ENCODE results near the gene TMEM218. TPM values are rescaled to one million over a fixed set of nuclear protein-coding genes. Genes with fewer than 3 reads are reported as not detected.

Gene TMEM218
- total RNA-seq, 2 experiments from 2014 or later = 13.7 to 15.6 TPM

GRCh38 chr11:125084761-125085231 lies 26.6 kb downstream of the TMEM218 start:
- ChIA-PET POLR2A (no interaction called here), CTCF (no interaction called here)
- Mint-ChIP-seq H3K27me3 (no peaks in the 10 kb centered on the region), H3K9me3 (no peaks in the 10 kb centered on the region), H3K4me3 (no peak overlapping the region), H3K4me1 (no peaks in the 10 kb centered on the region), H3K36me3 (ENCODE audit: low read depth) (no peaks in the 10 kb centered on the region), H3K27ac (no peak overlapping the region)
- no peak for DNase-seq

DNA sequence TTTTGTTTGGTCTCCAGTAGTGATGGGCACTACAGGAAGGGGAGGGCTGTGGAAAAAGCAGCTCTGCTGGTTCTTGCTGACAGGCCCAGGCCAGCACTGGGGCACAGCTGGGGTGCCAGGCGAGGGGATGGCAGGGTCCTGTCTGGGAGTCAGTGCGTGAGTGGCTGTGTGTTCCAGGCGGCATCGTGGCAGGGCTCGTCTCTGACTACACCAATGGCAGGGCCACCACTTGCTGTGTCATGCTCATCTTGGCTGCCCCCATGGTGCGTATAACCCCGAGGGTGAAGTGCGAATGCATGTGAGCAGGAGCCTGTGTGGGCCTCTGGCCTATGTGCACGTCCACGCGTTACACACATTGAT lies 27.4 kb downstream of the TMEM218 start:
- no peaks in the 10 kb centered on the region for H3K4me1 Mint-ChIP-seq
- ChIA-PET CTCF (no interaction called here), POLR2A (no interaction called here)

GRCh38 chr11:125083312-125084056 lies 27.9 kb downstream of the TMEM218 start:
- Mint-ChIP-seq H3K27ac (no peak overlapping the region), H3K9me3 (no peaks in the 10 kb centered on the region), H3K4me3 (no peak overlapping the region), H3K27me3 (no peaks in the 10 kb centered on the region), H3K4me1 (no peaks in the 10 kb centered on the region), H3K36me3 (ENCODE audit: low read depth) (no peaks in the 10 kb centered on the region)
- DNase-seq = no peak
- POLR2A ChIA-PET = interaction anchor here (1.5 kb wide), 1 partner anchor 28 kb away, joined by 8 read pairs; the partner anchor contains the start of gene TMEM218
- CTCF ChIA-PET = no interaction called here

More for the DNA sequence above, 27.4 kb downstream of the TMEM218 start:
- H3K27ac Mint-ChIP-seq = no peak overlapping the region
- H3K9me3 Mint-ChIP-seq = no peaks in the 10 kb centered on the region
- H3K4me3 Mint-ChIP-seq = no peak overlapping the region
- no peak for DNase-seq
- no peaks in the 10 kb centered on the region for H3K27me3 Mint-ChIP-seq
- no peaks in the 10 kb centered on the region for H3K36me3 Mint-ChIP-seq (ENCODE audit: low read depth)

DNA sequence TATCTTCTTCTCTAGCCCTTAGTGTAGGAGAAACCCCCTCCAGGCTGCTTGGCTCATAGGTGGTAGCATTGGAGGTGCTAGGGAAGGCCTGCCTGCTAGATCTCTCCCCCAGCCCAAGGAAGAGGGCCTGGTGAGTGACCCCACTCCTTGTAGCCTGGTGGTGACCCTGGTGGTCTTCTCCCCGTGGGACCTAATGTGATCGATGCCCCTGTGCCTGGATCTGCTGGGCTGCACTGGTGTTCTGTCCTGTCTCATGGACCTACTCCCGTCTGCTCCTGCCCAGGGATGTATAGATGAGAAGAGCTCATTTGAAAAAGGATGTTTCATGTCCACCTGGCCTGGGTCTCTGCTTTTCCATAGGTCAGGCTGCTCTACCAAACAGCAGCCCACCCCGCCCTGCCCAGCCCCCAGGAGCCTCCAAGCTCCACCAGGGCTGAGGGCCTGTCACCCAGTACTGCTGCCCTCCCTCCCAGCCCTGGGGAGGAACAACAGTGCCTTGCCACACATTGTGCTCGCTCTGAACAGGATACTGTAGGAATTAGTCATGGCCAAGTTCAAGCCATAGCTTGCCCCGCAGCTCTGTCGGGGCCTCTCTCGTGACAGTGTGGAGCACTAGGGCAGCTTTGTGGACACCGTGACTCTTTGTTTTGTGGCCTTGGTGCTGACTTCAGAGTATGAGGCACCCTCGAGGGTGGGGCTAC lies 28.7 kb downstream of the TMEM218 start:
- ChIA-PET POLR2A (interaction anchor here (1.5 kb wide), 1 partner anchor 28 kb away, joined by 8 read pairs; the partner anchor contains the start of gene TMEM218), CTCF (no interaction called here)
- DNase-seq = no peak
- H3K4me1 Mint-ChIP-seq = no peaks in the 10 kb centered on the region
- H3K27me3 Mint-ChIP-seq = no peaks in the 10 kb centered on the region
- no peaks in the 10 kb centered on the region for H3K9me3 Mint-ChIP-seq
- no peak overlapping the region for H3K27ac Mint-ChIP-seq
- H3K36me3 Mint-ChIP-seq (ENCODE audit: low read depth) = no peaks in the 10 kb centered on the region
- no peak overlapping the region for H3K4me3 Mint-ChIP-seq

- H3K27me3 Mint-ChIP-seq = no peaks in the 10 kb centered on the region
- no peaks in the 10 kb centered on the region for H3K36me3 Mint-ChIP-seq (ENCODE audit: low read depth)
- no peak overlapping the region for H3K4me3 Mint-ChIP-seq
- H3K4me1 Mint-ChIP-seq = no peaks in the 10 kb centered on the region
- ChIA-PET CTCF (no interaction called here), POLR2A (interaction anchor here (1.5 kb wide), 1 partner anchor 29 kb away, joined by 8 read pairs; the partner anchor contains the start of gene TMEM218)
- DNase-seq = no peak
- no peak overlapping the region for H3K27ac Mint-ChIP-seq
- no peaks in the 10 kb centered on the region for H3K9me3 Mint-ChIP-seq
These were observed 29.4 kb downstream of the TMEM218 start for GRCh38 chr11:125082040-125082439.

GRCh38 chr11:125081098-125081798 lies 30.2 kb downstream of the TMEM218 start:
- Mint-ChIP-seq H3K4me1 (no peaks in the 10 kb centered on the region), H3K9me3 (no peaks in the 10 kb centered on the region), H3K36me3 (ENCODE audit: low read depth) (no peaks in the 10 kb centered on the region), H3K4me3 (no peak overlapping the region), H3K27ac (no peak overlapping the region), H3K27me3 (no peaks in the 10 kb centered on the region)
- CTCF ChIA-PET = no interaction called here
- POLR2A ChIA-PET = no interaction called here
- DNase-seq = no peak

DNA sequence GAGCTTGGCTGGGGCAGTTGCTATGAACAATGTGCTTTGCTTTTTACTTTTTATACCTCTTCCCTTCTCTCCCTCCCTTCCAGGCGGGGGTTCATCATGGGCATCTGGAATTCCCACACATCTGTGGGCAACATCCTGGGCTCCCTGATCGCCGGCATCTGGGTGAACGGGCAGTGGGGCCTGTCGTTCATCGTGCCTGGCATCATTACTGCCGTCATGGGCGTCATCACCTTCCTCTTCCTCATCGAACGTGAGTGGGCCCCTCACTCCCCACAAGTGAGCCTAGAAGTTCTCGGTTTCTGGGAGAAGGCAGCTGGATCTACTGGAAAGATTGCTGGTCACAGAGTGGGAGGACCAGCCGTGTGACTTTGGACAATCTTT lies 30.9 kb downstream of the TMEM218 start:
- ChIA-PET CTCF (no interaction called here), POLR2A (interaction anchor here (1.0 kb wide), 1 partner anchor 127 kb away, joined by 3 read pairs; the partner anchor contains the start of gene CCDC15)
- H3K36me3 Mint-ChIP-seq (ENCODE audit: low read depth) = no peaks in the 10 kb centered on the region
- no peak overlapping the region for H3K4me3 Mint-ChIP-seq
- no peaks in the 10 kb centered on the region for H3K4me1 Mint-ChIP-seq
- no peak for DNase-seq
- no peaks in the 10 kb centered on the region for H3K27me3 Mint-ChIP-seq
- no peaks in the 10 kb centered on the region for H3K9me3 Mint-ChIP-seq
- H3K27ac Mint-ChIP-seq = no peak overlapping the region

DNA sequence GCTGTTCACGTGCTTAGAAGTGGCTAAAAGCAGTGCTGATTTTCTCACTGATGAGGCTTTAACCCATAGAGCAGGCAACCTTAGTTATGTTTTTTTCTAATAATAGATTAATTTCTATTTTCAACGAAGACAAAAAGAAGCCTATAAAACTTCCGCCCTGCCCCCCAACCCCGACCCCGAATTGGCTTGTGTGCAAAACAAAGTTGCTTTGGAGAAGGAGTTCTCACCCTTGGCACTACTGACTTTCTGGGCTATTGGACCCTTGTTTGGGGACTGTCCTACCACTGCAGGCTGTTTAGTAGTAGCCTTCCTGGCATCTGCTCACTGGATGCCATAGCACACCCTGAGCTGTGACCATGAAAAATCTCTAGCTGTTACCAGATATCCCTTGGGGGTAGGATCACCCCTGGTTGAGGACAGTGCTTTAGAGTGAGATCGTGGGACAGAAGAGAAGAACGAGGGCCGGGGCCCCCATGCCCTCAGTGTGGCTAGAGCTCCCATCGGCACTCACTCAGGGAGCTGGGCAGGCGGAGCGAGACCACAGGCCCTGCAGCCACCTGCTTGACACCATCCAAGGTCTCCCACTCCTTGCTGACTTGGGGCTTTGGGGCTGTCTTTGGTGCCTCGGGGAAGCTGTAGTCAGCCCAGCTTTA lies 31.4 kb downstream of the TMEM218 start:
- Mint-ChIP-seq H3K27me3 (no peaks in the 10 kb centered on the region), H3K27ac (no peak overlapping the region), H3K4me1 (no peaks in the 10 kb centered on the region), H3K9me3 (no peaks in the 10 kb centered on the region), H3K36me3 (ENCODE audit: low read depth) (no peaks in the 10 kb centered on the region), H3K4me3 (no peak overlapping the region)
- ChIA-PET POLR2A (interaction anchor here (1.0 kb wide), 1 partner anchor 126 kb away, joined by 3 read pairs; the partner anchor contains the start of gene CCDC15), CTCF (no interaction called here)
- no peak for DNase-seq

GRCh38 chr11:125079151-125079877 lies 32.1 kb downstream of the TMEM218 start:
- Mint-ChIP-seq H3K4me3 (no peak overlapping the region), H3K27ac (no peak overlapping the region), H3K4me1 (no peaks in the 10 kb centered on the region), H3K27me3 (no peaks in the 10 kb centered on the region), H3K36me3 (ENCODE audit: low read depth) (no peaks in the 10 kb centered on the region), H3K9me3 (no peaks in the 10 kb centered on the region)
- ChIA-PET POLR2A (interaction anchor here (1.0 to 1.6 kb wide), 2 partner anchors 32 to 126 kb away, joined by 3 read pairs; partner anchors contain the start of genes CCDC15 and TMEM218), CTCF (no interaction called here)
- no peak for DNase-seq

DNA sequence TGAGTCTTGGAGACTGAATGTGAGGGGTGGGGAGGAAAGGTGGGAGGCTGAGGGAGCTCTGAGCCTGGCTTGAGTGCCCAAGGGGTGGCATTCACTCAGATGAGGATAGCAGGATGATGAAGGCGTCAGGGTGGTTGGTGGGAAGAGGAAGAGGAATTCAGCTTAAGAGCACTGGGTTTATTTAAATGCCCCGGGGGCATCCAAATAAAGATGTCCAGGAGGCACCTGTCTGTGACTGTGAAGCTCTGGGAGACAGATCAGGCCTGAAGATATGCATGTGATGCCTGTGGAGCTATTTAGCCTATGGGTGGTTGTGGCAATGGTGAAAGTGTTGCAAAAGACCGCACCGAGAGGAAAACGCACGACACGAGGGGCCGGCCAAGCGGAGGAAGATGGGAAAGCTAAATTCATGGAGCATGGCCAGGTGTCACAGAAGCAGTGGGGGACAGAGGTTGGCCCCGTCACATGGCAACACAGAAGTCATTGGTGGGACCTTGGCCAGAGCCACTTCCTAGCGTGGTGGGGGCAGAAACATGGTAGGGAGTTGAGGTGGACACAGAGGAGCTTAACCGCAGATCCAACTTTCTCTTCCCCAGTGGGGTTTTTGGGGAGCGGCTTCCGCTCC lies 32.8 kb downstream of the TMEM218 start:
- H3K4me1 Mint-ChIP-seq = peaks cover 2% of the 10 kb centered on the region
- ChIA-PET CTCF (interaction anchor here (1.3 kb wide), 1 partner anchor 10 kb away, joined by 5 read pairs; no protein-coding TSS in a partner anchor), POLR2A (interaction anchor here (1.6 kb wide), 1 partner anchor 32 kb away, joined by 3 read pairs; the partner anchor contains the start of gene TMEM218)
- no peaks in the 10 kb centered on the region for H3K27me3 Mint-ChIP-seq
- no peak overlapping the region for H3K4me3 Mint-ChIP-seq
- H3K27ac Mint-ChIP-seq = no peak overlapping the region
- H3K9me3 Mint-ChIP-seq = no peaks in the 10 kb centered on the region
- DNase-seq = no peak
- H3K36me3 Mint-ChIP-seq (ENCODE audit: low read depth) = no peaks in the 10 kb centered on the region

DNA sequence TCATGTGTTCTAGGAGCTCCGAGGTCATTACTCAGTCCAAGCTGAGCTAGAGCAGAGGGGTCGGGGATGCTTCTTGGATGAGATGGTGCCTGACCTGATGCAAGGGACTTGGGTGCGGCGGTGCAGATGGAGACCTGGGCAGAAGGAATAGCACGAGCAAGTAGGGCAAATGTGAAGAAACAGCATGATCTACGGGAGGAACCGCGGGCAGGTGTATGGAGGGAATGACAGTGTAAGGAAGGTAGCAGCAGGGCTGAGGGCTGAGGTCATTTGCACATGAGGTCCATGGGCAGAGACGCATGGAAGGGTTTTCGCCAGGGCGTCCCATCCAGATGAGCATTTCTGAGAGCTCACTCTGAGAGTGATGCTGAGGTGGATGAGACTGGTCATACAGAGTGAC lies 33.4 kb downstream of the TMEM218 start:
- H3K27ac Mint-ChIP-seq = no peak overlapping the region
- H3K27me3 Mint-ChIP-seq = no peaks in the 10 kb centered on the region
- ChIA-PET CTCF (interaction anchor here (1.3 kb wide), 1 partner anchor 10 kb away, joined by 5 read pairs; no protein-coding TSS in a partner anchor), POLR2A (interaction anchor here (1.6 kb wide), 1 partner anchor 33 kb away, joined by 3 read pairs; the partner anchor contains the start of gene TMEM218)
- no peaks in the 10 kb centered on the region for H3K9me3 Mint-ChIP-seq
- peaks cover 2% of the 10 kb centered on the region for H3K4me1 Mint-ChIP-seq
- H3K4me3 Mint-ChIP-seq = no peak overlapping the region
- no peaks in the 10 kb centered on the region for H3K36me3 Mint-ChIP-seq (ENCODE audit: low read depth)
- DNase-seq = no peak

All from activated CD4-positive, alpha-beta memory T cell treated with anti-CD3 and anti-CD28 coated beads, Interleukin-2, amount 10 ng/mL, durations not matched to agents 7 days and 5 days (primary cell).